NT2/D1 (cell line): ENCODE data around the gene CSRP1.

ENCODE experiments used
- DNase-seq: peaks from one replicate; pipeline ENCODE4 v3.0.0-alpha.2; 2011; ENCODE audit warnings: low read depth, low spot score
- H3K27me3 ChIP-seq: 2 replicates; pipeline ENCODE4 v1.6.0; 2011; ENCODE audit warnings: mild to moderate bottlenecking; ENCODE audit not compliant: insufficient read length, insufficient read depth
- H3K36me3 ChIP-seq: 2 replicates; pipeline ENCODE4 v1.6.1; 2011; ENCODE audit warnings: mild to moderate bottlenecking, low read length, mixed read lengths; ENCODE audit not compliant: insufficient read depth, insufficient read length
- H3K4me1 ChIP-seq: 2 replicates; pipeline ENCODE4 v1.5.1; 2011; ENCODE audit not compliant: insufficient read depth, insufficient read length
- H3K4me3 ChIP-seq: 2 replicates; pipeline ENCODE4 v1.5.1; 2011; ENCODE audit warnings: low read depth; ENCODE audit not compliant: insufficient read length
- H3K9ac ChIP-seq: 2 replicates; pipeline ENCODE4 v1.6.0; 2011; ENCODE audit warnings: low read depth; ENCODE audit not compliant: insufficient read length
- H3K9me3 ChIP-seq: 2 replicates; pipeline ENCODE4 v1.5.1; 2011; ENCODE audit warnings: mild to moderate bottlenecking, low read length; ENCODE audit not compliant: insufficient read depth
- SUZ12 ChIP-seq: IDR thresholded peaks from 2 replicates; pipeline ENCODE4 v1.6.1; 2011; ENCODE audit not compliant: insufficient read length, insufficient read depth; ENCODE audit errors: extremely low read depth
- YY1 ChIP-seq: IDR thresholded peaks from 2 replicates; pipeline ENCODE4 v1.6.1; 2011; ENCODE audit not compliant: insufficient read length, insufficient read depth
- ZNF274 ChIP-seq: IDR thresholded peaks from 2 replicates; pipeline ENCODE4 v1.6.1; 2011; ENCODE audit warnings: mild to moderate bottlenecking, low read depth, low read length

The CSRP1 gene

GRCh38 chr1:201503397-201504176 is 3.3 kb downstream of the CSRP1 start:
- TF ChIP-seq ZNF274 (no peak), YY1 (no peak), SUZ12 (no peak)
- peaks cover 4% of the 10 kb centered on the region for H3K27me3 ChIP-seq
- peak overlapping the region; percentile 12 for H3K9ac ChIP-seq
- H3K4me3 ChIP-seq, result no peak overlapping the region
- H3K9me3 ChIP-seq, result no peaks in the 10 kb centered on the region
- H3K36me3 ChIP-seq, result no peaks in the 10 kb centered on the region
- peaks cover 30% of the 10 kb centered on the region for H3K4me1 ChIP-seq
- peak; percentile 79 for DNase-seq

GRCh38 chr1:201502511-201502857 is 4.4 kb downstream of the CSRP1 start:
- no peaks in the 10 kb centered on the region for H3K36me3 ChIP-seq
- TF ChIP-seq SUZ12 (no peak), ZNF274 (no peak), YY1 (no peak)
- no peak overlapping the region for H3K9ac ChIP-seq
- no peak for DNase-seq
- peaks cover 30% of the 10 kb centered on the region for H3K4me1 ChIP-seq
- H3K9me3 ChIP-seq, result no peaks in the 10 kb centered on the region
- peaks cover 3% of the 10 kb centered on the region for H3K27me3 ChIP-seq
- H3K4me3 ChIP-seq, result no peak overlapping the region

- H3K9ac ChIP-seq, result no peak overlapping the region
- peaks cover 30% of the 10 kb centered on the region for H3K4me1 ChIP-seq
- H3K9me3 ChIP-seq, result no peaks in the 10 kb centered on the region
- DNase-seq, result no peak
- H3K4me3 ChIP-seq, result no peak overlapping the region
- no peaks in the 10 kb centered on the region for H3K27me3 ChIP-seq
- TF ChIP-seq SUZ12 (no peak), ZNF274 (no peak), YY1 (no peak)
- no peaks in the 10 kb centered on the region for H3K36me3 ChIP-seq
These were observed 5.0 kb downstream of the CSRP1 start for GRCh38 chr1:201501812-201502510.

- Histone ChIP-seq H3K36me3 (no peaks in the 10 kb centered on the region), H3K4me3 (no peak overlapping the region), H3K4me1 (peaks cover 33% of the 10 kb centered on the region), H3K9ac (no peak overlapping the region), H3K27me3 (no peaks in the 10 kb centered on the region), H3K9me3 (no peaks in the 10 kb centered on the region)
- no peak for DNase-seq
- TF ChIP-seq YY1, result no peak
- no peak for TF ChIP-seq SUZ12
- no peak for TF ChIP-seq ZNF274
These were observed 5.8 kb downstream of the CSRP1 start for GRCh38 chr1:201501144-201501543.

GRCh38 chr1:201500670-201501120 is 6.2 kb downstream of the CSRP1 start:
- no peak for DNase-seq

GRCh38 chr1:201499795-201500669 is 6.9 kb downstream of the CSRP1 start:
- Histone ChIP-seq H3K9ac (peak overlapping the region; percentile 29), H3K36me3 (peaks cover 6% of the 10 kb centered on the region), H3K4me1 (peaks cover 33% of the 10 kb centered on the region), H3K27me3 (no peaks in the 10 kb centered on the region), H3K4me3 (no peak overlapping the region), H3K9me3 (no peaks in the 10 kb centered on the region)
- DNase-seq, result no peak
- TF ChIP-seq SUZ12, result no peak
- TF ChIP-seq YY1, result no peak
- no peak for TF ChIP-seq ZNF274

More at GRCh38 chr1:201500670-201501120, 6.2 kb downstream of the CSRP1 start:
- no peaks in the 10 kb centered on the region for H3K27me3 ChIP-seq
- H3K4me3 ChIP-seq, result no peak overlapping the region
- H3K9ac ChIP-seq, result peak overlapping the region; percentile 29
- TF ChIP-seq SUZ12 (no peak), ZNF274 (no peak), YY1 (no peak)
- H3K4me1 ChIP-seq, result peaks cover 34% of the 10 kb centered on the region
- no peaks in the 10 kb centered on the region for H3K9me3 ChIP-seq
- H3K36me3 ChIP-seq, result peaks cover under 1% of the 10 kb centered on the region
